Neural progenitor cell (in vitro differentiated cells): ENCODE results near the gene NDUFV3. TPM values are rescaled to one million over a fixed set of nuclear protein-coding genes. Genes with fewer than 3 reads are reported as not detected.
A peak's percentile ranks its signal among the peaks of the same experiment; 100 is the strongest.

Experiments used
- DNase-seq: peaks from one replicate; pipeline ENCODE4 v3.0.0-alpha.2; 2016; ENCODE audit warnings: low spot score
- H2AFZ ChIP-seq: fragments of 200-600 bp; sonication (generic); replicated peaks from 2 replicates; pipeline ENCODE4 v1.6.1; 2016; ENCODE audit warnings: antibody characterized with exemption
- H3F3A ChIP-seq: fragments of 200-600 bp; sonication (generic); 2 replicates; pipeline ENCODE4 v1.6.1; 2016; ENCODE audit warnings: antibody characterized with exemption, low read depth
- H3K27ac ChIP-seq: fragments of 200-600 bp; sonication (generic); 2 replicates; pipeline ENCODE4 v1.5.1; 2016; ENCODE audit warnings: mild to moderate bottlenecking
- H3K27me3 ChIP-seq: fragments of 200-600 bp; sonication (generic); 2 replicates; pipeline ENCODE4 v1.6.1; 2016; ENCODE audit warnings: mild to moderate bottlenecking, moderate library complexity
- H3K36me3 ChIP-seq: fragments of 200-600 bp; sonication (generic); 2 replicates; pipeline ENCODE4 v1.5.1; 2016
- H3K4me1 ChIP-seq: fragments of 200-600 bp; sonication (generic); 2 replicates; pipeline ENCODE4 v1.6.1; 2016; ENCODE audit warnings: mixed run types
- H3K4me2 ChIP-seq: fragments of 200-600 bp; sonication (generic); 2 replicates; pipeline ENCODE4 v1.6.1; 2016
- H3K4me3 ChIP-seq: fragments of 200-600 bp; sonication (generic); 2 replicates; pipeline ENCODE4 v1.5.1; 2016
- H3K79me2 ChIP-seq: fragments of 200-600 bp; sonication (generic); 2 replicates; pipeline ENCODE4 v1.6.1; 2016; ENCODE audit warnings: low read depth
- H3K9ac ChIP-seq: fragments of 200-600 bp; sonication (generic); 2 replicates; pipeline ENCODE4 v1.6.1; 2016
- H3K9me3 ChIP-seq: fragments of 200-600 bp; sonication (generic); 2 replicates; pipeline ENCODE4 v1.5.1; 2016; ENCODE audit warnings: low read depth
- H4K20me1 ChIP-seq: fragments of 200-600 bp; sonication (generic); 2 replicates; pipeline ENCODE4 v1.6.1; 2016; ENCODE audit warnings: low read depth
- H3K27ac Mint-ChIP-seq: 3 replicates; pipeline ENCODE4 v1.8.0; 2021; ENCODE audit warnings: mixed read lengths
- H3K27me3 Mint-ChIP-seq: 2 replicates; pipeline ENCODE4 v1.8.0; 2022; ENCODE audit warnings: low read depth, mild to moderate bottlenecking, inconsistent platforms, moderate library complexity, mixed read lengths; ENCODE audit not compliant: insufficient read depth
- H3K36me3 Mint-ChIP-seq: 3 replicates; pipeline ENCODE4 v1.8.0; 2021; ENCODE audit warnings: mixed read lengths
- H3K4me1 Mint-ChIP-seq: 3 replicates; pipeline ENCODE4 v1.8.0; 2021; ENCODE audit warnings: mixed read lengths
- H3K4me3 Mint-ChIP-seq: 3 replicates; pipeline ENCODE4 v1.8.0; 2021; ENCODE audit warnings: mild to moderate bottlenecking, moderate library complexity, mixed read lengths
- H3K9me3 Mint-ChIP-seq: 3 replicates; pipeline ENCODE4 v1.8.0; 2020; ENCODE audit warnings: mixed read lengths
- EZH2 ChIP-seq: fragments of 200-600 bp; sonication (generic); IDR thresholded peaks from 2 replicates; pipeline ENCODE4 v1.6.1; 2017; ENCODE audit warnings: antibody characterized with exemption, mild to moderate bottlenecking, moderate library complexity
- EZH2phosphoT487 ChIP-seq: fragments of 200-600 bp; sonication (generic); IDR thresholded peaks from 2 replicates; pipeline ENCODE4 v1.6.1; 2017; ENCODE audit warnings: antibody characterized with exemption
- total RNA-seq: library from RNA; depleted of rRNA; stranded (reverse); fragments of >200 nt; gene quantifications from 2 replicates; pipeline ENCODE4 v1.2.3, GENCODE V29; 2015; ENCODE audit warnings: low replicate concordance
- TF ChIP-seq, protein P1 (sequence below): fragments of 200-600 bp; sonication (generic); IDR thresholded peaks from 2 replicates; pipeline ENCODE4 v1.5.1; 2017; ENCODE audit warnings: antibody characterized with exemption, mild to moderate bottlenecking

Gene NDUFV3
- total RNA-seq, 1 donor from 2014 or later: 16.7 TPM

DNA sequence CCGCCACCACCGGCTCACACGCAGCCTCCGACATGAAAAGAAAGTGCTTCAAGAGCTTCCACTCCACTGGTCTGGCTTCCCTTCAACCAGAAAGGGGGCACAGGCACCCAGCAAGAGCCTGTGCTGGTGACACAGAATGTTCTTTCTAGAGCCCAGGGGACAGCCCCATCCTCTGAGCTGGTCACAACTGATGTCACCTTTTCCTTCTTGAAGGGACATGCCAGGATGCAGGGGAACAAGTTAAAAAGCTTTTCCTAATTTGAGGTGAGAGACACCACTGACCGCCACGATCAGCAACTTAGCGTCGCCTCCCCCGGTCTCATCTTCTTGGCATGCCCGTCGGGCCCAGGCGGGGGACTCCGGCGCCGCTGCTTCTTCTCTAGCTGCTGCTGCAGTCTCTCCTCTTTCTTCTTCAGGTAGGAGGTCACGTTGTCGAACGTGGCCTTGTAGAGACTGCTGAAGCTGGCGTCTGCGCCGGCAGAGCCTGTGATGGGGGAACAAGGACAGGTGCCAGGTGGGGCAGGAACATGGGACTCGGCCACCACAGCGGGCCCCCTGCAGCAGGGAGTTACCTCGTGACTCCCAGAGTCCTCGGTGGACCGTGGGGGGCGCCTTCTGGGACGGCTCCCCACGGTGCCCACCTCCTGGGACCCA lies 43.2 kb upstream of the NDUFV3 start:
- H2AFZ ChIP-seq: no peak overlapping the region
- peaks cover 8% of the 10 kb centered on the region for H3K4me1 Mint-ChIP-seq
- H4K20me1 ChIP-seq: peaks cover 9% of the 10 kb centered on the region
- no peak overlapping the region for H3K27ac Mint-ChIP-seq
- no peaks in the 10 kb centered on the region for H3K9me3 Mint-ChIP-seq
- H3K27me3 ChIP-seq: no peaks in the 10 kb centered on the region
- H3K4me1 ChIP-seq: no peaks in the 10 kb centered on the region
- H3K4me3 ChIP-seq: no peak overlapping the region
- no peak for DNase-seq
- TF ChIP-seq EZH2phosphoT487 (no peak), EZH2 (no peak)
- TF ChIP-seq, protein P1, sequence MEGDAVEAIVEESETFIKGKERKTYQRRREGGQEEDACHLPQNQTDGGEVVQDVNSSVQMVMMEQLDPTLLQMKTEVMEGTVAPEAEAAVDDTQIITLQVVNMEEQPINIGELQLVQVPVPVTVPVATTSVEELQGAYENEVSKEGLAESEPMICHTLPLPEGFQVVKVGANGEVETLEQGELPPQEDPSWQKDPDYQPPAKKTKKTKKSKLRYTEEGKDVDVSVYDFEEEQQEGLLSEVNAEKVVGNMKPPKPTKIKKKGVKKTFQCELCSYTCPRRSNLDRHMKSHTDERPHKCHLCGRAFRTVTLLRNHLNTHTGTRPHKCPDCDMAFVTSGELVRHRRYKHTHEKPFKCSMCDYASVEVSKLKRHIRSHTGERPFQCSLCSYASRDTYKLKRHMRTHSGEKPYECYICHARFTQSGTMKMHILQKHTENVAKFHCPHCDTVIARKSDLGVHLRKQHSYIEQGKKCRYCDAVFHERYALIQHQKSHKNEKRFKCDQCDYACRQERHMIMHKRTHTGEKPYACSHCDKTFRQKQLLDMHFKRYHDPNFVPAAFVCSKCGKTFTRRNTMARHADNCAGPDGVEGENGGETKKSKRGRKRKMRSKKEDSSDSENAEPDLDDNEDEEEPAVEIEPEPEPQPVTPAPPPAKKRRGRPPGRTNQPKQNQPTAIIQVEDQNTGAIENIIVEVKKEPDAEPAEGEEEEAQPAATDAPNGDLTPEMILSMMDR: no peak
- no peak overlapping the region for H3K9ac ChIP-seq
- H3K36me3 Mint-ChIP-seq: peaks cover 28% of the 10 kb centered on the region
- H3K79me2 ChIP-seq: peaks cover 10% of the 10 kb centered on the region
- H3K36me3 ChIP-seq: no peaks in the 10 kb centered on the region
- no peak overlapping the region for H3K27ac ChIP-seq
- H3F3A ChIP-seq: no peaks in the 10 kb centered on the region
- H3K27me3 Mint-ChIP-seq: no peaks in the 10 kb centered on the region
- H3K4me2 ChIP-seq: no peak overlapping the region
- H3K4me3 Mint-ChIP-seq: no peak overlapping the region
- no peaks in the 10 kb centered on the region for H3K9me3 ChIP-seq

GRCh38 chr21:42850463-42850862 lies 42.6 kb upstream of the NDUFV3 start:
- H3K9ac ChIP-seq: no peak overlapping the region
- peaks cover 5% of the 10 kb centered on the region for H4K20me1 ChIP-seq
- no peak overlapping the region for H3K27ac ChIP-seq
- no peaks in the 10 kb centered on the region for H3K9me3 ChIP-seq
- Mint-ChIP-seq H3K27ac (no peak overlapping the region), H3K36me3 (peaks cover 25% of the 10 kb centered on the region), H3K9me3 (no peaks in the 10 kb centered on the region), H3K27me3 (no peaks in the 10 kb centered on the region), H3K4me3 (no peak overlapping the region), H3K4me1 (peaks cover 2% of the 10 kb centered on the region)
- H3K79me2 ChIP-seq: peaks cover 9% of the 10 kb centered on the region
- no peaks in the 10 kb centered on the region for H3K36me3 ChIP-seq
- TF ChIP-seq EZH2: no peak
- no peak for TF ChIP-seq EZH2phosphoT487
- DNase-seq: no peak
- no peaks in the 10 kb centered on the region for H3F3A ChIP-seq
- no peak overlapping the region for H3K4me3 ChIP-seq
- H2AFZ ChIP-seq: no peak overlapping the region
- no peaks in the 10 kb centered on the region for H3K27me3 ChIP-seq
- H3K4me2 ChIP-seq: no peak overlapping the region
- no peaks in the 10 kb centered on the region for H3K4me1 ChIP-seq

- Histone ChIP-seq H3K27me3 (no peaks in the 10 kb centered on the region), H2AFZ (no peak overlapping the region), H3K9me3 (no peaks in the 10 kb centered on the region), H3K9ac (no peak overlapping the region), H3K4me1 (no peaks in the 10 kb centered on the region), H3K4me2 (no peak overlapping the region), H3K4me3 (no peak overlapping the region), H3K27ac (no peak overlapping the region), H3K36me3 (no peaks in the 10 kb centered on the region), H3K79me2 (peaks cover 6% of the 10 kb centered on the region), H4K20me1 (peaks cover 4% of the 10 kb centered on the region), H3F3A (no peaks in the 10 kb centered on the region)
- Mint-ChIP-seq H3K27me3 (peaks cover 2% of the 10 kb centered on the region), H3K36me3 (peaks cover 23% of the 10 kb centered on the region), H3K4me3 (no peak overlapping the region), H3K9me3 (no peaks in the 10 kb centered on the region), H3K27ac (no peak overlapping the region), H3K4me1 (no peaks in the 10 kb centered on the region)
- peak; percentile 30 for DNase-seq
- no peak for TF ChIP-seq EZH2
- TF ChIP-seq EZH2phosphoT487: no peak
- TF ChIP-seq, protein P1: peak; percentile 47
These were observed 42.2 kb upstream of the NDUFV3 start for GRCh38 chr21:42850866-42851391.
